ENCODE results near the gene HMOX2.

- TF ChIP-seq GATA2 (IDR thresholded peaks at IDR 0.05; ENCODE audit: low read depth, low read length) = no peak
- no peak for TF ChIP-seq GATA3 (IDR thresholded peaks at IDR 0.05; ENCODE audit: low read depth, low read length)
These were observed 41.8 kb downstream of the HMOX2 start for GRCh38 chr16:4517812-4518680.
